ENCODE data around the gene TRIM8.
A peak's percentile ranks its signal among the peaks of the same experiment; 100 is the strongest.

The TRIM8 gene

GRCh38 chr10:102632394-102633111 is 11.7 kb upstream of the TRIM8 start:
- Histone ChIP-seq H3K27me3 (ENCODE audit: insufficient read depth, poor library complexity, severe bottlenecking) (no peaks in the 10 kb centered on the region), H3K27ac (replicated peaks) (peak overlapping the region; percentile 86), H3K4me3 (replicated peaks; ENCODE audit: insufficient read depth, low read length) (no peak overlapping the region)
- DNase-seq (ENCODE audit: low read depth in 1 of 2, low spot score in 1 of 2) = peak; percentile 67 to 70
- TF ChIP-seq CTCF (IDR thresholded peaks at IDR 0.05; ENCODE audit: insufficient read depth, low read length) (no peak), REST (IDR thresholded peaks at IDR 0.05; ENCODE audit: insufficient replicate concordance, low read depth) (no peak), POLR2AphosphoS5 (IDR thresholded peaks at IDR 0.05; ENCODE audit: low read depth) (no peak; the same call in 1 of the 2 replicates), GABPA (IDR thresholded peaks at IDR 0.05; ENCODE audit: low read depth) (no peak), SPI1 (IDR thresholded peaks at IDR 0.05; ENCODE audit: borderline replicate concordance, low read depth) (no peak)

GRCh38 chr10:102633287-102633686 is 11.0 kb upstream of the TRIM8 start:
- no peak for TF ChIP-seq GABPA (IDR thresholded peaks at IDR 0.05; ENCODE audit: low read depth)
- TF ChIP-seq SPI1 (IDR thresholded peaks at IDR 0.05; ENCODE audit: borderline replicate concordance, low read depth) = peak; percentile 91
- 0 out of 2 replicates have a peak, but pooled peaks have one; percentile 29 for TF ChIP-seq POLR2AphosphoS5 (IDR thresholded peaks at IDR 0.05; ENCODE audit: low read depth)
- DNase-seq (ENCODE audit: low read depth in 1 of 2, low spot score in 1 of 2) = peak; percentile 89 to 94
- Histone ChIP-seq H3K27me3 (ENCODE audit: insufficient read depth, poor library complexity, severe bottlenecking) (no peaks in the 10 kb centered on the region), H3K27ac (replicated peaks) (peak overlapping the region; percentile 86), H3K4me3 (replicated peaks; ENCODE audit: insufficient read depth, low read length) (no peak overlapping the region)

- Histone ChIP-seq H3K4me3 (replicated peaks; ENCODE audit: insufficient read depth, low read length) (no peak overlapping the region), H3K27me3 (ENCODE audit: insufficient read depth, poor library complexity, severe bottlenecking) (no peaks in the 10 kb centered on the region), H3K27ac (replicated peaks) (peak overlapping the region; percentile 86)
- TF ChIP-seq GABPA (IDR thresholded peaks at IDR 0.05; ENCODE audit: low read depth) (no peak), POLR2AphosphoS5 (IDR thresholded peaks at IDR 0.05; ENCODE audit: low read depth) (no peak), SPI1 (IDR thresholded peaks at IDR 0.05; ENCODE audit: borderline replicate concordance, low read depth) (no peak), REST (IDR thresholded peaks at IDR 0.05; ENCODE audit: insufficient replicate concordance, low read depth) (no peak), CTCF (IDR thresholded peaks at IDR 0.05; ENCODE audit: insufficient read depth, low read length) (no peak)
- DNase-seq (ENCODE audit: low read depth in 1 of 2, low spot score in 1 of 2) = no peak
Observed at GRCh38 chr10:102633848-102634247, 10.4 kb upstream of the TRIM8 start.

GRCh38 chr10:102634686-102635085 is 9.6 kb upstream of the TRIM8 start:
- no peak for DNase-seq (ENCODE audit: low read depth in 1 of 2, low spot score in 1 of 2)
- no peaks in the 10 kb centered on the region for H3K27me3 ChIP-seq (ENCODE audit: insufficient read depth, poor library complexity, severe bottlenecking)
- peak overlapping the region; percentile 86 for H3K27ac ChIP-seq (replicated peaks)
- no peak for TF ChIP-seq CTCF (IDR thresholded peaks at IDR 0.05; ENCODE audit: insufficient read depth, low read length)
- TF ChIP-seq GABPA (IDR thresholded peaks at IDR 0.05; ENCODE audit: low read depth) = no peak
- TF ChIP-seq SPI1 (IDR thresholded peaks at IDR 0.05; ENCODE audit: borderline replicate concordance, low read depth) = no peak
- no peak for TF ChIP-seq REST (IDR thresholded peaks at IDR 0.05; ENCODE audit: insufficient replicate concordance, low read depth)
- TF ChIP-seq POLR2AphosphoS5 (IDR thresholded peaks at IDR 0.05; ENCODE audit: low read depth) = no peak
- no peak overlapping the region for H3K4me3 ChIP-seq (replicated peaks; ENCODE audit: insufficient read depth, low read length)

Measured in HL-60 (cell line).